Measurements from ENCODE around the gene RNASE9.

GRCh38 chr14:20515846-20516245 is 45.0 kb downstream of the RNASE9 start:
- TF ChIP-seq CTCF (IDR thresholded peaks at IDR 0.05) (no peak), POLR2A (IDR thresholded peaks at IDR 0.05) (no peak)

Measured in testis (tissue), 2 donors.